Heart left ventricle (tissue), 16 donors: ENCODE measurements around the gene FERMT3. TPM values are rescaled to one million over a fixed set of nuclear protein-coding genes. Genes with fewer than 3 reads are reported as not detected.

Experiments
- ATAC-seq, 4 donors: fragments of 200-7000 bp; cut with Tn5 transposase; one replicate each; pipeline ENCODE4 v1.9.1; 2020 to 2022; ENCODE audit warnings: moderate library complexity in 4 of 4, mild to moderate bottlenecking in 3 of 4, moderate number of reproducible peaks in 1 of 4
- DNase-seq, 5 donors: peaks; one replicate each; pipeline ENCODE4 v3.0.0-alpha.2; 2020
- H3K27ac ChIP-seq, 12 donors: fragments of 200-600 bp; sonication (generic) in 4 of 12; one replicate each; pipeline versions ENCODE4 v1.5.0 to v1.8.0; 2016 to 2022; ENCODE audit warnings: mild to moderate bottlenecking in 2 of 12
- H3K27me3 ChIP-seq, 9 donors: fragments of 200-600 bp; sonication (generic) in 2 of 9; one replicate each; pipeline versions ENCODE4 v1.5.1 to v1.8.0; 2016 to 2022; ENCODE audit warnings: mild to moderate bottlenecking in 3 of 9
- H3K36me3 ChIP-seq, 9 donors: fragments of 200-600 bp; sonication (generic) in 2 of 9; one replicate each; pipeline versions ENCODE4 v1.5.0 to v1.8.0; 2018 to 2022; ENCODE audit warnings: mild to moderate bottlenecking in 2 of 9
- H3K4me1 ChIP-seq, 12 donors: fragments of 200-600 bp; sonication (generic) in 4 of 12; one replicate each; pipeline versions ENCODE4 v1.5.0 to v1.8.0; 2016 to 2022; ENCODE audit warnings: mild to moderate bottlenecking in 3 of 12
- H3K4me3 ChIP-seq, 12 donors: fragments of 200-600 bp; sonication (generic) in 4 of 12; one replicate each; pipeline versions ENCODE4 v1.5.0 to v1.8.0; 2017 to 2022; ENCODE audit warnings: mild to moderate bottlenecking in 9 of 12, moderate library complexity in 4 of 12
- H3K9me3 ChIP-seq, 12 donors: fragments of 200-600 bp; sonication (generic) in 4 of 12; one replicate each; pipeline versions ENCODE4 v1.5.0 to v1.8.0; 2016 to 2022; ENCODE audit warnings: mild to moderate bottlenecking in 1 of 12
- POLR2A ChIP-seq, 2 donors: fragments of 450-650 bp; IDR thresholded peaks; one replicate each; pipeline ENCODE4 v1.6.1; 2017; ENCODE audit warnings: antibody characterized with exemption in 2 of 2, mild to moderate bottlenecking in 2 of 2, moderate library complexity in 2 of 2
- WGBS, 4 donors: extraction: QIAGEN DNeasy Blood & Tissue Kit in 2 of 4; methylation state at CpG; one replicate each; pipeline versions ENCODE4 v1.1.5 to v1.1.7; 2013 to 2018; 5-methylcytosine and 5-hydroxymethylcytosine counted together
- intact Hi-C, 10 donors: fragments of 100-400 bp; cut with DNase I; formaldehyde crosslinking; loops; one replicate each; pipeline versions ENCODE4 v1.11.1 to v1.14.2; 2022
- polyA plus RNA-seq, 2 donors: library from polyadenylated mRNA; stranded (reverse); fragments of 200-250 nt; gene quantifications; one replicate each; pipeline ENCODE4 v1.2.3, GENCODE V29; 2013
- total RNA-seq, 9 donors: library from RNA; depleted of rRNA in 2 of 9; stranded (reverse); fragments of >200 nt in 2 of 9; fragmentation: NEBNext Ultra II Directional in 3 of 9; extraction: Animal tissue kit (Norgen Biotek cat#: 25700) in 3 of 9; gene quantifications; one replicate each; pipeline versions ENCODE4 v1.1.0 to v1.2.4, GENCODE V29; 2016 to 2023
- TF ChIP-seq, protein P1 (sequence below), 12 donors: fragments of 200-600 bp; sonication (generic) in 4 of 12; IDR thresholded peaks; one replicate each; pipeline versions ENCODE4 v1.5.0 to v1.8.0; 2018 to 2022; ENCODE audit warnings: antibody characterized with exemption in 12 of 12, mild to moderate bottlenecking in 5 of 12
- donor health status: ischemic (EF 13 %, LVEDD 7.1; RV severe dilation, severe dysfunction).
- donor health status: healthy with polysubstance abuse.
- donor health status: DM: no; HTN: yes; CAD: no.
- donor health status: DM: no; HTN: no; CAD: no.
- donor health status: ischemic (EF 25% LVEDD 6.9; RV normal size, moderate dysfunction).
- donor health status: ischemic (EF 25% LVEDD 5.7; RV mildly dilated, moderate dysfunction).
- donor health status: healthy.
- donor health status: DM: yes; HTN: yes; CAD: no.
- donor health status: ischemic (EF 35%, LVEDD 5.7; RV mildly dilated, moderate dysfunction).
- donor health status: nonischemic (EF 11% LVEDD 7.7; RV severe dilation, severe dysfunction).
- donor health status: DM: yes; HTN: yes; CAD: no.
- donor health status: PGD.
- donor health status: ischemic (EF 29% LVEDD 5.4; RV normal size, mild dysfunction).
- donor health status: nonischemic (EF 23%, LVEDD 6.1; RV moderate dilation, normal function).

FERMT3 gene
- total and polyA plus RNA-seq, 11 donors, result 2.8 to 71.5 (median 5.7) TPM

DNA sequence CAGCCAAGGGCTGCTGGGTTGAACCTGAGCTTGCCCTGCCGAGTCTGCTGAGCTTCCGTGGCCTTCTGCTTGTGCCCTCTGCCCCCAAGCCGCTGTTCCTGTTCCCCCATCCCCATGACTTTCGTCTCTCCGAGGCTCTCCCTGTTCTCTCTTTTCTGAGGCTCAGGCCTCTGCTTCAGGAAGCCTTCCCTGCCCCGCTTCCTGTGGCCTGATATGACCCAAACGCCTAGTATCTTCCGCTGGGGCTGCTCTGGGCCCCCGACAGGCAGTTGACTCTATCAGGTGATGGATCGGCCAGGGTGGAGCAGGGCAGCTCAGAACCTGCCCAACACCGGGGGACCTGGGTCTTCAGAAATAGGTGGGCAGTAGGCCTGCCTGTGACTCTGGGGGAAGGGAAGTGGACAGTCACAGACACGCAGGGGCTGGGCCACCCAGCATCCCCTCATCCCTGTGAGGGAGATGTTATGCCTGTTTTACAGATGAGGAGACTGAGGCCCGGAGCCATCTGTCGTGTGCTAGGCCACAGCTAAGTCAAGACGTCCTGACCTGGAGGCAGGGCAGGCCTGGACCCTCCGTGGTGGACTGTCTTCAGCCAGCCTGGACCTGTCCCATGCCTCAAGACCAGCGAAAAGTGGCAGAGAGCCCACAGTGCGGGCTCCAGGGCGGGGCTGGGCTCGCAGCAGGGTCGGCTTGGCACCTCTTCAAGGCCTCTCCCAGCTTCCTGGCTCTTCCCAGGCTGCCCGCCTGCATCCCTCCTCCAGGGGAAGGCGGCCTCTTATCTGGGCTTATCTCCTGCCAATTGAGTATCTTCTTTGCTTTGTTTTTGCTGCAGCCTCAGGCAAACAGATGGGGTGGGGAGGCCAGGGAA lies 61.7 kb downstream of the FERMT3 start:
- Histone ChIP-seq H3K9me3 (no peaks in the 10 kb centered on the region), H3K27ac (peak overlapping the region; percentile 86 to 100 (median 97)), H3K27me3 (no peaks in the 10 kb centered on the region), H3K36me3 (peaks cover 0 to 38% (median 28%) of the 10 kb centered on the region in 9 donors), H3K4me3 (peak overlapping the region; percentile 63 to 95 (median 79)), H3K4me1 (peaks cover 2 to 44% (median 33%) of the 10 kb centered on the region in 12 donors)
- 26 to 39% (median 36%) methylated on average over 21 to 23 of the region's 23 CpGs for WGBS, 4 donors
- DNase-seq, result peak in 4 of 5 donors; percentile 68 to 76 (median 71)
- ATAC-seq, result peak in 2 of 4 donors; percentile 0
- TF ChIP-seq POLR2A (IDR thresholded peaks at IDR 0.05), result no peak
- intact Hi-C loops, result loop anchor here in 3 of 10 donors (1.0 to 2.0 kb wide), 3 partner anchors 17 to 21 kb away; partner anchors contain the start of genes PLCB3 (in 2 of the 3) and PPP1R14B (in 1 of the 3)

DNA sequence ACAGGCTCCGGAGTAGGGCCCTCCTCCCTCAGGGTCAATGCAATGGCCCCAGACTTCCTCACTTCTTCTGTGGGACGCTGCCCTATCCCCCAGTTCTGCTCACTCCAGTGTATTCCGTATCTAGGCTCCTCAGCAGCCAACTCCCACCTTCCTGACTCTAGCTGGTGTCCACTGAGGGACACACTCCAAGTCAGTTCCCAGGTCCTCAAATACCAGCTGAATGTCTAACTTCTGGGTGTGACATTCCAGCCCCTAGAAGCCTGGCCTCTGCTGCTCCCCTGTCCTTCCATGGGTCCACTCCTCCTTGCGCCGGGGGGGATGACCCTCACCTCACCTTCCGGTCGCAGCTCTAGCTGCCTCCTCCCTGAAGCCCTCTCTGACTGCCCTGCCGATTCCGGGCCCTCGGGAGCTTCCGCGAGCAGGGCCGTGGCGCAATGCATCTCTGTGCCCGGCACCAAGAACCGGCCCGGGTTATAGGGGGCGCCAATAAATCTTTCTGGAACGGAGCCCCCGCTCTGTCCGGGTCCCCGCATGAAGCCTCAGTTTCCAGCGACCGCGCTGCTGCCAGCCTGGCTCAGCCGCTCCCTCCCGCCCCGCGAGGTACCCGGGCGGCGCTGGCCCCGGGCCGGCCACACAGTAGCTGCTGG lies 62.5 kb downstream of the FERMT3 start:
- ATAC-seq, result peak in 2 of 4 donors; percentile 7 to 27

GRCh38 chr11:64269540-64270220 lies 63.2 kb downstream of the FERMT3 start:
- peak overlapping the region; percentile 86 to 100 (median 97) for H3K27ac ChIP-seq
- WGBS, 4 donors, result 0 to 1% (median 0%) methylated on average over 25 to 58 of the region's 58 CpGs
- DNase-seq, result peak; percentile 98 to 99 (median 98)
- peak overlapping the region; percentile 63 to 98 (median 80) for H3K4me3 ChIP-seq
- peaks cover 2 to 51% (median 33%) of the 10 kb centered on the region in 12 donors for H3K4me1 ChIP-seq
- intact Hi-C loops, result loop anchor here in 5 of 10 donors (1.0 to 2.0 kb wide), 7 partner anchors 16 to 36 kb away; partner anchors contain the start of genes ESRRA (in 3 of the 5), GPR137 (in 3 of the 5), FKBP2 (in 2 of the 5) and PLCB3 (in 2 of the 5)
- H3K27me3 ChIP-seq, result no peaks in the 10 kb centered on the region
- peak; percentile 86 to 91 (median 90) for ATAC-seq
- H3K36me3 ChIP-seq, result peaks cover 0 to 24% (median 16%) of the 10 kb centered on the region in 9 donors
- TF ChIP-seq, protein P1, sequence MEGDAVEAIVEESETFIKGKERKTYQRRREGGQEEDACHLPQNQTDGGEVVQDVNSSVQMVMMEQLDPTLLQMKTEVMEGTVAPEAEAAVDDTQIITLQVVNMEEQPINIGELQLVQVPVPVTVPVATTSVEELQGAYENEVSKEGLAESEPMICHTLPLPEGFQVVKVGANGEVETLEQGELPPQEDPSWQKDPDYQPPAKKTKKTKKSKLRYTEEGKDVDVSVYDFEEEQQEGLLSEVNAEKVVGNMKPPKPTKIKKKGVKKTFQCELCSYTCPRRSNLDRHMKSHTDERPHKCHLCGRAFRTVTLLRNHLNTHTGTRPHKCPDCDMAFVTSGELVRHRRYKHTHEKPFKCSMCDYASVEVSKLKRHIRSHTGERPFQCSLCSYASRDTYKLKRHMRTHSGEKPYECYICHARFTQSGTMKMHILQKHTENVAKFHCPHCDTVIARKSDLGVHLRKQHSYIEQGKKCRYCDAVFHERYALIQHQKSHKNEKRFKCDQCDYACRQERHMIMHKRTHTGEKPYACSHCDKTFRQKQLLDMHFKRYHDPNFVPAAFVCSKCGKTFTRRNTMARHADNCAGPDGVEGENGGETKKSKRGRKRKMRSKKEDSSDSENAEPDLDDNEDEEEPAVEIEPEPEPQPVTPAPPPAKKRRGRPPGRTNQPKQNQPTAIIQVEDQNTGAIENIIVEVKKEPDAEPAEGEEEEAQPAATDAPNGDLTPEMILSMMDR (IDR thresholded peaks at IDR 0.05), result peak in 5 of 12 donors; percentile 6 to 53 (median 12)
- TF ChIP-seq POLR2A (IDR thresholded peaks at IDR 0.05), result peak in 1 of 2 donors; percentile 50
- H3K9me3 ChIP-seq, result no peaks in the 10 kb centered on the region

More for the DNA sequence above, 62.5 kb downstream of the FERMT3 start:
- DNase-seq, result peak; percentile 59 to 84 (median 80)
- H3K9me3 ChIP-seq, result no peaks in the 10 kb centered on the region
- 0 to 2% (median 1%) methylated on average over 14 to 34 of the region's 34 CpGs for WGBS, 4 donors
- H3K4me3 ChIP-seq, result peak overlapping the region; percentile 63 to 95 (median 79)
- no peaks in the 10 kb centered on the region for H3K27me3 ChIP-seq
- H3K27ac ChIP-seq, result peak overlapping the region; percentile 86 to 100 (median 97)
- peaks cover 2 to 51% (median 33%) of the 10 kb centered on the region in 12 donors for H3K4me1 ChIP-seq
- TF ChIP-seq, protein P1 (IDR thresholded peaks at IDR 0.05), result peak in 1 of 12 donors; percentile 12
- TF ChIP-seq POLR2A (IDR thresholded peaks at IDR 0.05), result no peak
- intact Hi-C loops, result loop anchor here in 4 of 10 donors (1.0 to 2.0 kb wide), 3 partner anchors 18 to 22 kb away; partner anchors contain the start of genes PLCB3 (in 3 of the 4) and PPP1R14B (in 1 of the 4)
- H3K36me3 ChIP-seq, result peaks cover 0 to 31% (median 20%) of the 10 kb centered on the region in 9 donors

Other genes with a start within 250 kb of the FERMT3 start
- gene COX8A, start 232.1 kb upstream of the FERMT3 start, total RNA-seq, result 1,000 to 10,000 TPM in 4 of 9 donors, 100 to 1,000 TPM in 5; 673 to 1,925 (median 988) TPM
- 1,000 to 10,000 TPM; 2,141 to 2,448 TPM for gene COX8A, start 232.1 kb upstream of the FERMT3 start, polyA plus RNA-seq
- gene OTUB1, start 220.3 kb upstream of the FERMT3 start, total RNA-seq, result 10 to 100 TPM; 47.4 to 73.1 (median 54.5) TPM
- 10 to 100 TPM; 46.7 to 83.1 TPM for gene OTUB1, start 220.3 kb upstream of the FERMT3 start, polyA plus RNA-seq
- gene FLRT1, start 170.8 kb upstream of the FERMT3 start, total RNA-seq, result 1 to 10 TPM in 1 of 9 donors, under 1 TPM in 8; 0.20 to 1.4 (median 0.37) TPM
- under 1 TPM; 0.22 to 0.46 TPM for gene FLRT1, start 170.8 kb upstream of the FERMT3 start, polyA plus RNA-seq
- gene MACROD1, start 40.6 kb upstream of the FERMT3 start, total RNA-seq, result 100 to 1,000 TPM in 6 of 9 donors, 10 to 100 TPM in 3; 61.3 to 166 (median 116) TPM
- gene MACROD1, start 40.6 kb upstream of the FERMT3 start, polyA plus RNA-seq, result 100 to 1,000 TPM in 1 of 2 donors, 10 to 100 TPM in 1; 48.9 to 287 TPM
- gene STIP1, start 20.6 kb upstream of the FERMT3 start, total RNA-seq, result 100 to 1,000 TPM in 2 of 9 donors, 10 to 100 TPM in 7; 74.9 to 143 (median 88.8) TPM
- 100 to 1,000 TPM in 1 of 2 donors, 10 to 100 TPM in 1; 68.8 to 175 TPM for gene STIP1, start 20.6 kb upstream of the FERMT3 start, polyA plus RNA-seq
- gene TRPT1, start 19.5 kb downstream of the FERMT3 start, total RNA-seq, result 100 to 1,000 TPM in 2 of 9 donors, 10 to 100 TPM in 7; 51.2 to 146 (median 63.3) TPM
- gene TRPT1, start 19.5 kb downstream of the FERMT3 start, polyA plus RNA-seq, result 100 to 1,000 TPM in 1 of 2 donors, 10 to 100 TPM in 1; 65.3 to 123 TPM
- gene NUDT22, start 19.6 kb downstream of the FERMT3 start, total RNA-seq, result 10 to 100 TPM; 63.7 to 93.0 (median 70.3) TPM
- gene NUDT22, start 19.6 kb downstream of the FERMT3 start, polyA plus RNA-seq, result 10 to 100 TPM; 74.9 to 90.9 TPM
- gene DNAJC4, start 23.8 kb downstream of the FERMT3 start, total RNA-seq, result 10 to 100 TPM; 31.2 to 63.6 (median 47.2) TPM
- gene DNAJC4, start 23.8 kb downstream of the FERMT3 start, polyA plus RNA-seq, result 100 to 1,000 TPM in 1 of 2 donors, 10 to 100 TPM in 1; 33.8 to 123 TPM
- gene VEGFB, start 27.9 kb downstream of the FERMT3 start, total RNA-seq, result 100 to 1,000 TPM; 172 to 332 (median 241) TPM
- 100 to 1,000 TPM; 127 to 304 TPM for gene VEGFB, start 27.9 kb downstream of the FERMT3 start, polyA plus RNA-seq
- 10 to 100 TPM; 35.0 to 71.5 (median 51.8) TPM for gene FKBP2, start 34.4 kb downstream of the FERMT3 start, total RNA-seq
- gene FKBP2, start 34.4 kb downstream of the FERMT3 start, polyA plus RNA-seq, result 100 to 1,000 TPM; 226 to 250 TPM
- gene PPP1R14B, start 40.2 kb downstream of the FERMT3 start, total RNA-seq, result 100 to 1,000 TPM in 4 of 9 donors, 10 to 100 TPM in 5; 69.6 to 244 (median 90.4) TPM
- 100 to 1,000 TPM; 160 to 167 TPM for gene PPP1R14B, start 40.2 kb downstream of the FERMT3 start, polyA plus RNA-seq
- gene PLCB3, start 44.8 kb downstream of the FERMT3 start, total RNA-seq, result 10 to 100 TPM in 3 of 9 donors, 1 to 10 TPM in 6; 7.6 to 19.1 (median 9.8) TPM
- 10 to 100 TPM in 1 of 2 donors, 1 to 10 TPM in 1; 7.4 to 11.6 TPM for gene PLCB3, start 44.8 kb downstream of the FERMT3 start, polyA plus RNA-seq
- 100 to 1,000 TPM in 2 of 9 donors, 10 to 100 TPM in 7; 41.5 to 123 (median 49.9) TPM for gene BAD, start 77.9 kb downstream of the FERMT3 start, total RNA-seq
- gene BAD, start 77.9 kb downstream of the FERMT3 start, polyA plus RNA-seq, result 10 to 100 TPM; 76.9 to 94.6 TPM
- gene GPR137, start 79.1 kb downstream of the FERMT3 start, total RNA-seq, result 10 to 100 TPM; 24.3 to 48.3 (median 26.2) TPM
- gene GPR137, start 79.1 kb downstream of the FERMT3 start, polyA plus RNA-seq, result 10 to 100 TPM; 20.2 to 44.0 TPM
- not detected for gene KCNK4, start 84.6 kb downstream of the FERMT3 start, total RNA-seq
- not detected for gene KCNK4, start 84.6 kb downstream of the FERMT3 start, polyA plus RNA-seq
- gene CATSPERZ, start 93.6 kb downstream of the FERMT3 start, total RNA-seq, result not detected
- not detected for gene CATSPERZ, start 93.6 kb downstream of the FERMT3 start, polyA plus RNA-seq
- gene ESRRA, start 98.8 kb downstream of the FERMT3 start, total RNA-seq, result 100 to 1,000 TPM in 8 of 9 donors, 10 to 100 TPM in 1; 94.0 to 291 (median 145) TPM
- 100 to 1,000 TPM; 217 to 260 TPM for gene ESRRA, start 98.8 kb downstream of the FERMT3 start, polyA plus RNA-seq
- 100 to 1,000 TPM in 4 of 9 donors, 10 to 100 TPM in 5; 80.0 to 169 (median 95.6) TPM for gene TRMT112, start 110.8 kb downstream of the FERMT3 start, total RNA-seq
- gene TRMT112, start 110.8 kb downstream of the FERMT3 start, polyA plus RNA-seq, result 100 to 1,000 TPM; 172 to 186 TPM
- 100 to 1,000 TPM; 220 to 561 (median 290) TPM for gene PRDX5, start 111.4 kb downstream of the FERMT3 start, total RNA-seq
- gene PRDX5, start 111.4 kb downstream of the FERMT3 start, polyA plus RNA-seq, result 100 to 1,000 TPM; 385 to 882 TPM
- 10 to 100 TPM in 1 of 9 donors, 1 to 10 TPM in 8; 4.1 to 16.2 (median 7.3) TPM for gene CCDC88B, start 133.5 kb downstream of the FERMT3 start, total RNA-seq
- 10 to 100 TPM in 1 of 2 donors, 1 to 10 TPM in 1; 8.1 to 24.0 TPM for gene CCDC88B, start 133.5 kb downstream of the FERMT3 start, polyA plus RNA-seq
- 10 to 100 TPM; 12.8 to 32.5 (median 18.3) TPM for gene RPS6KA4, start 152.4 kb downstream of the FERMT3 start, total RNA-seq
- gene RPS6KA4, start 152.4 kb downstream of the FERMT3 start, polyA plus RNA-seq, result 10 to 100 TPM; 15.0 to 30.4 TPM